Right ventricle myocardium superior (tissue), 1 donor: Measurements from ENCODE around the gene EXPH5. TPM values are rescaled to one million over a fixed set of nuclear protein-coding genes. Genes with fewer than 3 reads are reported as not detected.
"Not testable (repeated sequence)": the region's sequence is repeated elsewhere in the genome, so short reads cannot be mapped to it uniquely, and the experiment has no call there.

Source experiments
- ATAC-seq: fragments of 200-7000 bp; cut with Tn5 transposase; one replicate; pipeline ENCODE4 v1.9.1; 2020; ENCODE audit warnings: mild to moderate bottlenecking; ENCODE audit not compliant: poor library complexity
- DNase-seq: peaks from one replicate; pipeline ENCODE4 v3.0.0-alpha.2; 2020
- intact Hi-C: fragments of 100-400 bp; cut with DNase I; formaldehyde crosslinking; loops from one replicate; pipeline ENCODE4 v1.11.2; 2022
- total RNA-seq: library from RNA; stranded (reverse); fragmentation: NEBNext Ultra II Directional; extraction: Animal tissue kit (Norgen Biotek cat#: 25700); gene quantifications from one replicate; pipeline ENCODE4 v1.2.1, GENCODE V29; 2021
- donor health status: DM: no; HTN: yes; CAD: no; lungs with severe emphysema.

EXPH5 gene
- total RNA-seq, 1 donor from 2014 or later = 2.5 TPM

GRCh38 chr11:108608548-108608947, 15.0 kb upstream of the EXPH5 start:
- intact Hi-C loops = no loop called here
- ATAC-seq (no peak), DNase-seq (no peak)

- ATAC-seq (no peak), DNase-seq (no peak)
- intact Hi-C loops = no loop called here
These were observed 13.1 kb upstream of the EXPH5 start for GRCh38 chr11:108606495-108607160.

DNA sequence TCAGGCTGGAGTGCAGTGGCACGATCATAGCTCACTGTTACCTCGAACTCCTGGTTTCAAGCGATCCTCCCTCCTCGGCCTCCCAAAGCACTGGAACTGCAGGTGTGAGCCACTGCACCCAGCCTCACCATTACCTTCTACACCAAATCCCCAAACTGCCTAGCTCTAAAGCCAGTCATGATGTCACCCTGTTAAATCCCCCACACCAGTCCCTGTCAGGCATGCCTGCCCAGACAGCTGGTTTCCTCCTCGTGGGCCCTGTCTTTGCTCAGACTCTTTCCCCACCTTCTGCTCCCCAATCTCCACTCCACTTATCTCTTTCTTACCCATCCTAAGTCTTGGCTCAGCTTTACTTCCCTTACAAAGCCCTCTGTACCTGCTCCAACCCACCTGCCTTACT, 12.5 kb upstream of the EXPH5 start:
- no peak for DNase-seq
- ATAC-seq = no peak
- intact Hi-C loops = no loop called here

DNA sequence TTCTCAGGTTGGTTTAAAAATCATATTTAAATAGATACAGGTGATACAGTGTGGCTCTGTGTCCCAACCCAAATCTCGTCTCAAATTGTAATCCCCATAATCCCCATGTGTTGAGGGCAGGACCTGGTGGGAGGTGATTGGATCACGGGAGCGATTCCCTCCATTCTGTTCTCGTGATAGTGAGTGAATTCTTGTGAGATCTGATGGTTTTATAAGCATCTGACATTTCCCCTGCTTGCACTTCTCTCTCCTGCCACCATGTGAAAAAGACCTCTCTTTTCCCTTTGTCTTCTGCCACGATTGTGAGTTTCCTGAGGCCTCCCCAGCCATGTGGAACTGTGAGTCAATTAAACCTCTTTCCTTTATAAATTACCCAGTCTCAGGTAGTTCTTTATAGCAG, 9.2 kb upstream of the EXPH5 start:
- DNase-seq, intact Hi-C loops, ATAC-seq: not testable (repeated sequence)

- DNase-seq (no peak), ATAC-seq (no peak)
- intact Hi-C loops = no loop called here
These were observed 7.6 kb upstream of the EXPH5 start for GRCh38 chr11:108601150-108601549.

- intact Hi-C loops = no loop called here
- no peak for DNase-seq
- no peak for ATAC-seq
These were observed 6.4 kb upstream of the EXPH5 start for GRCh38 chr11:108599978-108600377.

- intact Hi-C loops = no loop called here
- ATAC-seq (no peak), DNase-seq (no peak)
These were observed 4.3 kb upstream of the EXPH5 start for GRCh38 chr11:108597736-108598355.

GRCh38 chr11:108596701-108597100, 3.1 kb upstream of the EXPH5 start:
- intact Hi-C loops = no loop called here
- DNase-seq = no peak

DNA sequence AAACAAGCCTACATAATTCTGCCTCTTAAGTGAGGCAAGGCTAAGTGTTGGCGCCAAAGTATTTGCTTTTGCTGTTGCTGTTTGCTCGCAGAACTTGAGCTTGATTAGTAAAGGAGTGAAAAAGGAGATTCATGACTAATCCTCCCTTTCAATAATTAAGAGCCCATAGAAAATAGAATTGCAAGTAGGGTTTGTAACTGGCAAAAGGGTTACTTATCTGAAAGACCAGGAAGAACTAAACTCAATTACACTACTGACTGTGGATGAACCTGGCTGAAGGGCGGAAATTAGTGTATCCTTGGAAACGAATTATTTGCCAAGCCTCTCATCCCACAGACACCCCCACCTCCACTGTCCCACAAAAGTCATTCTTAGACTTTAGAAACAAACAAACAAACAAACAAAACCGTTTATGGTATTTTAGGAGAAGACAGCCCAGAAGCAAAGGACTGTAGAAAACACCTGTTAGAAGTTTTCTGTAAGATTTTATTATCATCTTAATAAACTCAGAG, 411 bp upstream of the EXPH5 start:
- ATAC-seq = no peak

More at GRCh38 chr11:108596701-108597100, 3.1 kb upstream of the EXPH5 start:
- no peak for ATAC-seq

DNA sequence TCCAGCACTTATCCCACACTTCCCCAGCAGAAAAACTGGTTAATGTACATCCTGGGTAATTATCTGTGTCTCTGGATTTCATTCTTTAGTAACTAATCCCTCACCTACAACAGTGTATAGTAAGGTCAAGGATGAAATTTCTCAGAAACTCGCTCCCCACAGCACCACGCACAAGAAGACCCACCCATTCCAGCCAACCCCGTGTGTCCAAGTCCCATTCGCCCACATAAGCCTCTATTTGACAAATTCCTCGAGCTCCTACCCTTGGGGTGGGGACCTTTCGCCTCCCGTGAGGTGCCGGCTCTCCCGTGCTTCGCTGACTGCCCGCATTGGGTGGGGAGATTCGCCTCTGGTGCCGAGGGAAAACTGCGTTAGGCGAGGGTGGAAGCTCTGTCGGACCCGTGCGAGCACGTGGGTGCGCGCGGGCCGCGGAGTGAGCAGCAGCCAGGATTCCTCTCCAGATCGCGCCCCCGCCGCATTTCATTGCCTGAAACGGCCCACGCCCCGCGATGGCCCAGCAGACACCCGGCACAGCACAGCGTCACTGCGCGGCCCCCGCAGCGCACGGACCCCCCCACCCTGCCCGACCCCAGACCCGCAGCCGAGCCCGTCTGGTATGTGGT, 866 bp downstream of the EXPH5 start:
- DNase-seq (peak; percentile 51), ATAC-seq (peak; percentile 44)
- intact Hi-C loops = no loop called here

More for the DNA sequence above, 411 bp upstream of the EXPH5 start:
- intact Hi-C loops = no loop called here
- DNase-seq = no peak

DNA sequence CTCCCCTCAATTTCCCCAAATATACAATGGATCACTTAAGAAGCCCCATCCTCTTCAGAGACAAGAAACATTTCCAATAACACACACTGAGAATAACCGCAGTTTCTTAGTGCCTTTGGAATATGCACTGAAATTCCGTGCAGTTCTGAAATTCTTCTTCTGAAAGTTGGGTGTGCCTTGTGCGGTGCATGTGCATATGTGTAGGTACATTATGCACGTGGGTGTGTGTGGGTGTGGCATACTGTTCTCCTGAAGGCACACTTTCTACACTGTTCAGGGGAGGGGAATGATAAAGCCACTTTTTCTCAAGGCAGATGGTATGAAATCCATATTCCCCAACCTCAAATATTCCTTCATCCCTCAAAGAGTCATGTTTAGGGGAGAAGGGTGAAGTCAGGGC, 1.7 kb downstream of the EXPH5 start:
- intact Hi-C loops = no loop called here
- ATAC-seq = no peak
- no peak for DNase-seq

DNA sequence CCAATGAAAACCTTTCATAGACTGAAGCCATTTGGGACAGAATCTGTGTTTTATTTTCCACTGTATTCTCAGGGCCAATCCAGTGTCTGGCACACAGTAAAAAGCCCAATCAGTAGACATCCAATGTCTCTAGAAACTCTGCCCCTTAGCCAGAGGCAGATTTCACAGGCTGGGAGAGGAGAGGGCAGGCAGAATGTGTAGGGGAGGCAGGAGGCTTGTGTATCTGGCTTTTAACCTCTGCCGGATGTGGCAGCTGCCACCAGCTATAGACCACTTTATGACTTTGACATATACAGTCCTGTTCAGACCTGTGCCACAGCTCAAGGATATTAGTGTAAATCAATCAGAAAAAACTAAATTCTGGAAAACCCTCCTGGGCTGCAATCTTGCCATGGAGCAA, 4.4 kb downstream of the EXPH5 start:
- ATAC-seq (no peak), DNase-seq (no peak)
- intact Hi-C loops = no loop called here

DNA sequence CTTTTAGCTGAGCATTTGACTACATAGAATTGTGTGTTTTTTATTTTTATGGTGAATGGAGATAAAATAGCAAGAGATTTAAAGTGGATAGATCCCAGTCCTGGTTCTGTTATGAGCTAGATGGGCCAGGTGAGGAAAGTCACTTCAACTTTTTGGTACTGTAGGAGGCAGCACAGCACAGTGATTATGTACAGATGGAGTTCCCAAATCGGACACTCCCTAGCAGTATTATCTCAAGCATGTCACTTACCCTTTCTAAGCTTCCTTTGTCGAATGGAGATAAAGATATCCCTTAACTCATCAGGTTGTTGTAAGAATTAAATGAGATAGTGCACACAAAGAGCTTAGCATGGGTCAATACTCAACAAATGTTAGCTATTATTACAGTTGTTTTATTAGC, 5.3 kb downstream of the EXPH5 start:
- DNase-seq (no peak), ATAC-seq (no peak)

GRCh38 chr11:108587109-108587508, 6.5 kb downstream of the EXPH5 start:
- DNase-seq (no peak), ATAC-seq (no peak)
- intact Hi-C loops = no loop called here

More for the DNA sequence above, 5.3 kb downstream of the EXPH5 start:
- intact Hi-C loops = no loop called here

DNA sequence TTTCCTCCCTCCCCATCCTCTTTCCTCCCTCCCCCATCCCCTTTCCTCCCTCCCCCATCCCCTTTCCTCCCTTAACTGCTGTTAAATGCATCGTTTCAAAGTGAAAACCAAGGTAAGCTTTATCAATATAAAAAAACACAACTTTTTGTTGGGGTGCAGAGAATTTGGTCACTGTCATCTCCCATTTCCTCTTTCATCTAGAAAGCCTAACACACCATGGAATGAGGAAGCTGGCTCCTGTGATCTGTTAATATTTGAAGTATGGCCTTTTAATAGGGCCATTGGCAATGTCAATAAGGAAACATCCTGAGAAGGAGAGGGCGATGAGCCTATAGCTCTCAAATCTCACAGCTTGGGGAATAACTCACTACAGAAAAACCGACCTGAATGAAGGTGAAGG, 7.0 kb downstream of the EXPH5 start:
- DNase-seq = no peak
- intact Hi-C loops = no loop called here
- ATAC-seq = no peak

- DNase-seq, ATAC-seq, intact Hi-C loops: not testable (repeated sequence)
These were observed 7.4 kb downstream of the EXPH5 start for GRCh38 chr11:108586185-108586584.

DNA sequence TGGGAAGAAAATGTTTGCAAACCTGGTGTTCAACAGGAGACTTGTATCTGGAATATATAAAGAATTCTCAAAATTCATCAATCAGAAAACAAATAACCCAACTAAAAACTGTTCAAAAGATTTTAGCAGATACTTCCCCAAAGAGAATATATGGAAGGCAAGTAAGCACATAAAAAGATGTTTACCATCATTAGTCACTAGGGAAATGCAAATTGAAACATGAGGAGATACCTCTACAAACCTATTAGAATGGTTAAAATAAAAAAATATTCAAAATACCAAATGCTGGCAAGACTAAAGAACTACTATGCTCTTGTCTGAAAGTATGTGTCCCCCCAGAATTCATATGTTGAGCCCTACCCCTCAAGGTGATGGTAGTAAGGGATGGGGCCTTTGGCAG, 8.6 kb downstream of the EXPH5 start:
- intact Hi-C loops = no loop called here
- ATAC-seq (no peak), DNase-seq (no peak)

DNA sequence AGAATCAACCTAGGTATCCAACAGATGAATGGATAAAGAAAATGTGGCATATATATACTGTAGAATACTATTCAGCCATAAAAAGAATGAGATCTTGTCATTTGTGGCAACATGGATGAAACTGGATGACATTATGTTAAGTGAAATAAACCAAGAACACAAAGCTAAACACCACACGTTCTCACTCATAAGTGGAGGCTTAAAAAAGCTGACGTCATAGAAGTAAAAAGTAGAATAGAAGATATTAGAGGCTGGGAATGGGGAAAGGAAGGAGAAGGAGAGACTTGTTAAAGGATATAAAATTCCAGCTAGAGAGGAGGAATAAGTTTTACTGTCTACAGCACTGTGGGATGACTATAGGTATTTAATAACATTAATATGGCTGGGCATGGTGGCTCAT, 12.9 kb downstream of the EXPH5 start:
- ATAC-seq (no peak), DNase-seq (no peak)
- intact Hi-C loops = no loop called here

DNA sequence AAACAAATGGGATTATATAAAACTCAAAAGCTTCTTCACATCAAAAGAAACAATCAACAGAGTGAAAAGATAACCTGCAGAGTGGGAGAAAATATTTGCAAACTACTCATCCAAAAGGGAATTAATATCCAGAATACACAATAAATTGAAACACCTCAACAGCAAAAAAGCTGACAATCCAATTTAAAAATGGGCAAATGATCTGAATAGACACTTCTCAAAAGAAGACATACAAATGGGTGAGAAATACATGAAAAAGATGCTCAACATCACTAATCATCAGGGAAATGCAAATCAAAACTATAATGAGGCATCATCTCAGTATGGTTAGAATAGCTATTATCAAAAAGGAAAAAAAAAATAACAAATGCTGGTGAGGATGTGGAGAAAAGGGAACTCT, 13.5 kb downstream of the EXPH5 start:
- ATAC-seq (no peak), DNase-seq (no peak)
- intact Hi-C loops = no loop called here

DNA sequence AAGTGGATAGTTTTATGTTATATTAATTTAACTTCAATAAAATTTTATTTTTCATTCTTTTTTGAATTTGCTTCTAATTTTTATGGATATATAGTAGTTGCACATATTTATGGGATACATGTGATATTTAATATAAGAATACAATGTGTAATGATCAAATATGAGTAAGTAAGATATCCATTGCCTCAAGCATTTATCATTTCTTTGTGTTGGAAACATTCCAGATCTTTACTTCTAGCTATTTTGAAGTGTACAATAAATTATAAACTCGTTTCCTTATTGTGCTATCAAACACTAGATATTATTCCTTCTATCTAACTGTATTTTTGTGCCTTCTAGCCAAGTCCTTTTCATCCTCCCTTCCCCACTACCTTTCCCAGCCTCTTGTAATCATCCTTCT, 17.0 kb downstream of the EXPH5 start:
- ATAC-seq = no peak
- intact Hi-C loops = no loop called here
- DNase-seq = no peak
